Measurements from ENCODE around the gene KDM1B. TPM values are rescaled to one million over a fixed set of nuclear protein-coding genes. Genes with fewer than 3 reads are reported as not detected.
A peak's percentile ranks its signal among the peaks of the same experiment; 100 is the strongest.

Gene KDM1B
- total and polyA plus RNA-seq, 7 experiments from 2014 or later, result 1.3 to 25.4 (median 8.7) TPM

DNA sequence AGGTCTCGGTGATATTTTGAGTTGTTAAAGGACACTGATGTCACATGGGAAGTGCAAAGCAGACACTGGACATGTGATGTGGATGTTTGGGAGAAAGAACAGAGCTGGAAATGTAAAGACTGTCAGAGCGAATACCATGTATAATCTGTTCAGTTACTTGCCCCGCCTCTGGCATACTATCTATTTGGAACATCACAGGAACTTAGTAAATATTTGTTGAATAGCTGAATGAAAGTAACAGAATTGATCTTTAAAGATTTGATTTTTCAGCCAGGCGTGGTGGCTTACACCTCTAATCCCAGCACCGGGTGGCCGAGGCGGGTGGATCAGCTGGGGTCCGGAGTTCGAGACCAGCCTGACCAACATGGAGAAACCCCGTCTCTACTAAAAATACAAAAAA is 19.0 kb upstream of the KDM1B start:
- Mint-ChIP-seq H3K9me3 (no peaks in the 10 kb centered on the region), H3K4me1 (peaks cover 1 to 14% (median 6%) of the 10 kb centered on the region in 7 donors), H3K27me3 (no peaks in the 10 kb centered on the region), H3K4me3 (no peak overlapping the region), H3K27ac (peak overlapping the region in 1 of 9 donors; percentile 42), H3K36me3 (peaks cover 3 to 64% (median 45%) of the 10 kb centered on the region in 5 donors)
- POLR2A ChIA-PET, result no interaction called here
- no peaks in the 10 kb centered on the region for H3K9me3 ChIP-seq (ENCODE audit: control insufficient read depth in 2 of 3, low read length in 3 of 3)
- no peaks in the 10 kb centered on the region for H3K27me3 ChIP-seq (ENCODE audit: control insufficient read depth in 2 of 2, insufficient read depth in 2 of 2, low read length in 2 of 2)
- H3K4me3 ChIP-seq (ENCODE audit: low read length), result no peak overlapping the region
- ATAC-seq (no peak), DNase-seq (no peak)
- H3K4me1 ChIP-seq (ENCODE audit: control insufficient read depth in 2 of 2, insufficient read depth in 2 of 2, low read length in 2 of 2), result peaks cover 0 to 3% of the 10 kb centered on the region in 2 donors
- H3K36me3 ChIP-seq (ENCODE audit: control insufficient read depth in 2 of 3, insufficient read depth in 3 of 3, low read length in 3 of 3), result peaks cover 0 to 42% (median 8%) of the 10 kb centered on the region in 3 experiments
- no peak overlapping the region for H3K27ac ChIP-seq (ENCODE audit: low read depth, low read length)
- CTCF ChIA-PET, result no interaction called here
- intact Hi-C loops (cut with micrococcal nuclease), result no loop called here

DNA sequence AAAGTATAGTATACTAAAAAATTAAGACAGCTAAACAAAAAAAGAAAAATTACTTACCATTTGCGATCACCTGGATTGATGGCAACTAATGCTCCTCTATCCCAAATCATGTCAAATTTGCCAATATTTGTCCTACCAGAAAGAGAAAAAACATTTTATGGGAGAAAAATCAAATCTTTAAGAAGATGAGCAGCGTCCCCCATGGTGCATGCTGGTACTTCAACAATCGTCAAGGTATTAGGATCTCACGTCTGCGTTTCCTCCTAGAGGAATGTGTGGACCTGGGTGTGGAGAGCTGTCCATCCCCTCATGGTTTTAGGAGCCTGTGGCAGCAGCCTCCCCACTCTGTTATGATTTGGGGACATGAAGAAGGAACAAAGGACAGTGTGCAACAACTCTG is 16.3 kb upstream of the KDM1B start:
- H3K4me3 ChIP-seq (ENCODE audit: low read length), result no peak overlapping the region
- H3K4me1 Mint-ChIP-seq, result peaks cover 1 to 14% (median 6%) of the 10 kb centered on the region in 7 donors
- DNase-seq (no peak), ATAC-seq (no peak)
- POLR2A ChIA-PET, result no interaction called here
- no peaks in the 10 kb centered on the region for H3K9me3 Mint-ChIP-seq
- intact Hi-C loops (cut with micrococcal nuclease), result no loop called here
- H3K36me3 Mint-ChIP-seq, result peaks cover 6 to 69% (median 49%) of the 10 kb centered on the region in 5 donors
- no peak overlapping the region for H3K4me3 Mint-ChIP-seq
- peaks cover 0 to 62% (median 8%) of the 10 kb centered on the region in 3 experiments for H3K36me3 ChIP-seq (ENCODE audit: control insufficient read depth in 2 of 3, insufficient read depth in 3 of 3, low read length in 3 of 3)
- H3K27me3 ChIP-seq (ENCODE audit: control insufficient read depth in 2 of 2, insufficient read depth in 2 of 2, low read length in 2 of 2), result no peaks in the 10 kb centered on the region
- no peak overlapping the region for H3K27ac Mint-ChIP-seq
- H3K9me3 ChIP-seq (ENCODE audit: control insufficient read depth in 2 of 3, low read length in 3 of 3), result no peaks in the 10 kb centered on the region
- no peak overlapping the region for H3K27ac ChIP-seq (ENCODE audit: low read depth, low read length)
- peaks cover 0 to 3% of the 10 kb centered on the region in 2 donors for H3K4me1 ChIP-seq (ENCODE audit: control insufficient read depth in 2 of 2, insufficient read depth in 2 of 2, low read length in 2 of 2)
- H3K27me3 Mint-ChIP-seq, result no peaks in the 10 kb centered on the region
- CTCF ChIA-PET, result no interaction called here

DNA sequence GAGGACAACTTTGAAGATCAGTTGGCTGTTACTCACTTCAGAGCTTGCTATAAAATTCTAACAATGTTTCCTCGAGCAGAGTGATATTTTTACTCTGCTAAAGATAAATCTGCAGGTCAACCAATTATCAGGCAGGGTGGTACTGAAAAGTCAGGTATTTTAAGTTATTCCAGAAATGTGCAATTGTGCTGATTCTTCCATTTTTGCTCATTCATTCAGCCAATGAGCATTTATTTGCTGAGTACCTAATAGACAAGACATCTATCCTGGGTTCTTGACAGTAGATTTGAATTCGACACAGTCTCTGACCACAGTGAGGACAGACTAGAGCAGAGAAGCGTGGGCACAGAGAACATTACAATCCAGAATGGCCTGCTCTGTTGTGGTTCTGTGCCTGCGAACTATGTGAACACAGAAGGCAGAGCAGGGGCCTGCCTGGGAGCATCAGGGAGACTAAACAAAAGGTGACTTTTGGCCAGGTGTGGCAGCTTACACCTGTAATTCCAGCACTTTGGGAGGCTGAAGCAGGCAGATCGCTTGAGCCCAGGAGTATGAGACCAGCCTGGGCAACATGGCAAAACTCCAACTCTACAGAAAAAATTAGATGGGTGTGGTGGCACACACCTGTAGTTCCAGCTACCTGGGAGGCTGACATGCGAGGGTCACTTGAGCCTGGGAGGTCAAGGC is 15.1 kb upstream of the KDM1B start:
- H3K27me3 Mint-ChIP-seq, result no peaks in the 10 kb centered on the region
- ATAC-seq, result no peak
- CTCF ChIA-PET, result interaction anchor here (1.2 kb wide), 1 partner anchor 16 kb away, joined by 3 read pairs; no protein-coding TSS in a partner anchor
- Histone ChIP-seq H3K4me1 (ENCODE audit: control insufficient read depth in 2 of 2, insufficient read depth in 2 of 2, low read length in 2 of 2) (peaks cover 0 to 3% of the 10 kb centered on the region in 2 donors), H3K4me3 (ENCODE audit: low read length) (no peak overlapping the region), H3K36me3 (ENCODE audit: control insufficient read depth in 2 of 3, insufficient read depth in 3 of 3, low read length in 3 of 3) (peaks cover 0 to 50% (median 8%) of the 10 kb centered on the region in 3 experiments), H3K27ac (ENCODE audit: low read depth, low read length) (no peak overlapping the region), H3K9me3 (ENCODE audit: control insufficient read depth in 2 of 3, low read length in 3 of 3) (no peaks in the 10 kb centered on the region), H3K27me3 (ENCODE audit: control insufficient read depth in 2 of 2, insufficient read depth in 2 of 2, low read length in 2 of 2) (no peaks in the 10 kb centered on the region)
- intact Hi-C loops (cut with micrococcal nuclease), result no loop called here
- H3K4me3 Mint-ChIP-seq, result no peak overlapping the region
- DNase-seq, result no peak
- no peaks in the 10 kb centered on the region for H3K9me3 Mint-ChIP-seq
- peaks cover 8 to 64% (median 44%) of the 10 kb centered on the region in 5 donors for H3K36me3 Mint-ChIP-seq
- POLR2A ChIA-PET, result no interaction called here
- H3K4me1 Mint-ChIP-seq, result peaks cover 0 to 8% (median 3%) of the 10 kb centered on the region in 7 donors
- peak overlapping the region in 1 of 9 donors; percentile 67 for H3K27ac Mint-ChIP-seq

GRCh38 chr6:18141805-18142590 is 13.2 kb upstream of the KDM1B start:
- DNase-seq, result no peak
- no peak overlapping the region for H3K27ac Mint-ChIP-seq
- no peaks in the 10 kb centered on the region for H3K27me3 ChIP-seq (ENCODE audit: control insufficient read depth in 2 of 2, insufficient read depth in 2 of 2, low read length in 2 of 2)
- H3K4me1 Mint-ChIP-seq, result peaks cover 0 to 1% (median 0%) of the 10 kb centered on the region in 7 donors
- ChIA-PET CTCF (interaction anchor here (0.7 kb wide), 1 partner anchor 1371 kb away, joined by 3 read pairs; no protein-coding TSS in a partner anchor), POLR2A (interaction anchor here (0.6 kb wide), 1 partner anchor 438 kb away, joined by 9 read pairs; no protein-coding TSS in a partner anchor)
- H3K36me3 ChIP-seq (ENCODE audit: control insufficient read depth in 2 of 3, insufficient read depth in 3 of 3, low read length in 3 of 3), result peaks cover 0 to 51% (median 8%) of the 10 kb centered on the region in 3 experiments
- no peak overlapping the region for H3K4me3 ChIP-seq (ENCODE audit: low read length)
- H3K4me1 ChIP-seq (ENCODE audit: control insufficient read depth in 2 of 2, insufficient read depth in 2 of 2, low read length in 2 of 2), result no peaks in the 10 kb centered on the region
- no peak for ATAC-seq
- no peaks in the 10 kb centered on the region for H3K9me3 Mint-ChIP-seq
- peaks cover 8 to 55% (median 36%) of the 10 kb centered on the region in 5 donors for H3K36me3 Mint-ChIP-seq
- no peak overlapping the region for H3K27ac ChIP-seq (ENCODE audit: low read depth, low read length)
- intact Hi-C loops (cut with micrococcal nuclease), result no loop called here
- no peak overlapping the region for H3K4me3 Mint-ChIP-seq
- H3K9me3 ChIP-seq (ENCODE audit: control insufficient read depth in 2 of 3, low read length in 3 of 3), result no peaks in the 10 kb centered on the region
- H3K27me3 Mint-ChIP-seq, result no peaks in the 10 kb centered on the region

DNA sequence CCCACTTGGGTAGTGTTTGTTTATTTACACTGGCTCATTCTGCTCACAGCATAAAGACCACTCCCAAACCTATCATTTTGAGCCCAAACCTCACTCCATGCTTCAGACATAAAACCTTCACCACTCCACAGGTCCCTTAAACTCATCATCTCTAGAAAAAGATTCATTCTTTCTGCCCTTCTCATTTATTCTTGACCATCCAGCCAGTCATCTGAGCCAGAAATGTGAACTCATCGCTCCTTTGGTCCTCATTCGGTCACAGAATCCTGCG is 12.7 kb upstream of the KDM1B start:
- CTCF ChIA-PET, result interaction anchor here (0.7 kb wide), 1 partner anchor 1371 kb away, joined by 3 read pairs; no protein-coding TSS in a partner anchor
- ATAC-seq, result no peak
- POLR2A ChIA-PET, result no interaction called here

GRCh38 chr6:18147160-18147559 is 8.1 kb upstream of the KDM1B start:
- POLR2A ChIA-PET, result no interaction called here
- H3K4me3 Mint-ChIP-seq, result no peak overlapping the region
- peaks cover 7 to 49% (median 32%) of the 10 kb centered on the region in 5 donors for H3K36me3 Mint-ChIP-seq

More for the DNA sequence above, 12.7 kb upstream of the KDM1B start:
- Mint-ChIP-seq H3K4me1 (peaks cover 0 to 1% (median 0%) of the 10 kb centered on the region in 7 donors), H3K27me3 (no peaks in the 10 kb centered on the region), H3K27ac (no peak overlapping the region), H3K9me3 (no peaks in the 10 kb centered on the region), H3K4me3 (no peak overlapping the region), H3K36me3 (peaks cover 8 to 60% (median 39%) of the 10 kb centered on the region in 5 donors)
- H3K4me1 ChIP-seq (ENCODE audit: control insufficient read depth in 2 of 2, insufficient read depth in 2 of 2, low read length in 2 of 2), result no peaks in the 10 kb centered on the region
- no peaks in the 10 kb centered on the region for H3K9me3 ChIP-seq (ENCODE audit: control insufficient read depth in 2 of 3, low read length in 3 of 3)
- no peak for DNase-seq
- no peaks in the 10 kb centered on the region for H3K27me3 ChIP-seq (ENCODE audit: control insufficient read depth in 2 of 2, insufficient read depth in 2 of 2, low read length in 2 of 2)
- no peak overlapping the region for H3K4me3 ChIP-seq (ENCODE audit: low read length)
- intact Hi-C loops (cut with micrococcal nuclease), result no loop called here
- H3K36me3 ChIP-seq (ENCODE audit: control insufficient read depth in 2 of 3, insufficient read depth in 3 of 3, low read length in 3 of 3), result peaks cover 0 to 55% (median 8%) of the 10 kb centered on the region in 3 experiments
- no peak overlapping the region for H3K27ac ChIP-seq (ENCODE audit: low read depth, low read length)

More at GRCh38 chr6:18147160-18147559, 8.1 kb upstream of the KDM1B start:
- no peak overlapping the region for H3K27ac ChIP-seq (ENCODE audit: low read depth, low read length)
- no peak overlapping the region for H3K27ac Mint-ChIP-seq
- no peaks in the 10 kb centered on the region for H3K4me1 ChIP-seq (ENCODE audit: control insufficient read depth in 2 of 2, insufficient read depth in 2 of 2, low read length in 2 of 2)
- CTCF ChIA-PET, result interaction anchor here (0.5 kb wide), 1 partner anchor 18 kb away, joined by 4 read pairs; no protein-coding TSS in a partner anchor
- H3K9me3 Mint-ChIP-seq, result no peaks in the 10 kb centered on the region
- H3K36me3 ChIP-seq (ENCODE audit: control insufficient read depth in 2 of 3, insufficient read depth in 3 of 3, low read length in 3 of 3), result peaks cover 0 to 19% (median 0%) of the 10 kb centered on the region in 3 experiments
- H3K4me1 Mint-ChIP-seq, result peaks cover 0 to 2% (median 0%) of the 10 kb centered on the region in 7 donors
- H3K9me3 ChIP-seq (ENCODE audit: control insufficient read depth in 2 of 3, low read length in 3 of 3), result no peaks in the 10 kb centered on the region
- H3K27me3 Mint-ChIP-seq, result no peaks in the 10 kb centered on the region
- DNase-seq (no peak), ATAC-seq (no peak)
- H3K4me3 ChIP-seq (ENCODE audit: low read length), result no peak overlapping the region
- no peaks in the 10 kb centered on the region for H3K27me3 ChIP-seq (ENCODE audit: control insufficient read depth in 2 of 2, insufficient read depth in 2 of 2, low read length in 2 of 2)
- intact Hi-C loops (cut with micrococcal nuclease), result no loop called here

All from naive thymus-derived CD4-positive, alpha-beta T cell (primary cell).